GM21360 (cell line): ENCODE results near the gene LILRB4.
"Not testable (repeated sequence)": the region's sequence is repeated elsewhere in the genome, so short reads cannot be mapped to it uniquely, and the experiment has no call there.

ENCODE experiments used
- ATAC-seq: cut with Tn5 transposase; IDR thresholded peaks from one replicate; pipeline ENCODE4 v1.9.1; 2021; ENCODE audit warnings: mild to moderate bottlenecking, moderate library complexity; ENCODE audit not compliant: unreplicated experiment

Gene LILRB4

GRCh38 chr19:54662730-54663129 is at the start of gene LILRB4:
Gene LILRB4 (plus strand): TSS chr19:54662985. CDS start chr19:54663034, 49 bp downstream.
- ATAC-seq: no peak

DNA sequence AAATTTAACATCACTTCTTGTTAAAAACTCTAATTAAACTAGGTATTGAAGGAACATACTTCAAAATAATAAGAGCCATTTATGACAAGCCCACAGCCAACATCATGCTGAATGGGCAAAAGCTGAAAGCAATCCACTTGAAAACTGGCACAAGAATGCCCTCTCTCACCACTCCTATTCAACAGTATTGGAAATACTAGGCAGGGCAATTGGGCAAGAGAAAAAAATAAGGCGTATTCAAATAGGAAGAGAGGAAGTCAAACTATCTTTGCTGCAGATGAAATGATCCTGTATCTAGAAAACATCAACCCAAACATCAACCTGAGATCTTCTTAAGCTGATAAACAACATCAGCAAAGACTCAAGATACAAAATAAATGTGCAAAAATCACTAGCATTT is 48.1 kb upstream of the LILRB4 start:
- ATAC-seq: no peak

DNA sequence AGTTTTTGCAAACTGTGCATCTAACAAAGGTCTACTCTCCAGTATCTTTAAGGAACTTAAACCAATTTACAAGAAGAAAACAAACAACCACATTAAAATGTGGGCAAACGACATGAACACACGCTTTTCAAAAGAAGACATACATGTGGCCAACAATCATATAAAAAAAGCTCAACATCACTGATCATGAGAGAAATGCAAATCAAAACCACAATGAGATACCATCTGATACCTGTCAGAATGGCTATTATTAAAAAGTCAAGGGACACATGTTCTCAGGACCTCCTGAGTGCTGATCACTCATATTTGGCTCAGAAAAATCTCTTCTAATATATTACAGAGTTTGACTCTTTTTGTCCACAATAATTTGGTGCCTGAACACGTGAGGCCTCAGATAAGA is 46.7 kb upstream of the LILRB4 start:
- ATAC-seq: no peak

GRCh38 chr19:54616821-54617560 is 45.8 kb upstream of the LILRB4 start:
- ATAC-seq: peak; percentile 69

- no peak for ATAC-seq
Measured at GRCh38 chr19:54620464-54620863, 42.3 kb upstream of the LILRB4 start.

DNA sequence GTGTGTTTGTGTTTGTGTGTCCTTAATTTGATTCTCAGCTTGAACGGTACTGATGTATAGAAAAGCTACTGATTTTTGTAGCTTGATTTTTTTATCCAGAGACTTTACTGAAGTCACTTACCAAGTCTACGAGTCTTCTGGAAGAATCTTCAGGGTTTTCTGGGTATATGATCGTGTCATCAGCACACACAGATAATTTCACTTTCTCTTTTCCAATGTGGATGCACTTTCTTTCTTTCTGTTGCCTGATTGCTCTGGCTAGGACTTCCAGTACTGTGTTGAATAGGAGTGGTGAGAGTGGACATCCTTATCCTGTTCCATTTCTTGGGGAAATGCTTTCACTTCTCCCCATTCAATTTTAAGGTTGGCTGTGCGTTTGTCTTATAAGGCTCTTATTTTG is 40.4 kb upstream of the LILRB4 start:
- no peak for ATAC-seq

- ATAC-seq: not testable (repeated sequence)
Measured at GRCh38 chr19:54624234-54624633, 38.6 kb upstream of the LILRB4 start.

- ATAC-seq: not testable (repeated sequence)
Measured at GRCh38 chr19:54624934-54625730, 37.7 kb upstream of the LILRB4 start.

DNA sequence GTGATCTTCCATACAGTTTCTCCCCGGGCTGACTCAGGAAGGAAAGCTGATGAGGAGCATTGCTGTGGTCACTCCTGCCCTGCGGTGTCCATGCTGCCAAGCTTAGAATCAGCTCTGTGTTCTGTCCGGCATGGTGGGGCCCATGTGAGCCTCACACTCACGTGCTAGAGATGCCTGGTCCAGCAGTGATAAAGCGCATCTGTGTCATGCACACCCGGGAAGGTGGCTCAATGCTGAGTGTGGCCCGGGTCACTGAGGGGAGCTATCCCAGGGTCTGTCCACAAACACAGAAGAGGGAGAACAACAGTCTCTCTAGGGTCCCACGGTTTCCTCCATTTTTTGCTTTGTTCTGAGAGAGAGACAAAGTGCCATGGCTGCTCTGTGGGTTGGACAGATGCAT is 36.0 kb upstream of the LILRB4 start:
- ATAC-seq: no peak

GRCh38 chr19:54627912-54628311 is 34.9 kb upstream of the LILRB4 start:
- not testable (repeated sequence) for ATAC-seq

DNA sequence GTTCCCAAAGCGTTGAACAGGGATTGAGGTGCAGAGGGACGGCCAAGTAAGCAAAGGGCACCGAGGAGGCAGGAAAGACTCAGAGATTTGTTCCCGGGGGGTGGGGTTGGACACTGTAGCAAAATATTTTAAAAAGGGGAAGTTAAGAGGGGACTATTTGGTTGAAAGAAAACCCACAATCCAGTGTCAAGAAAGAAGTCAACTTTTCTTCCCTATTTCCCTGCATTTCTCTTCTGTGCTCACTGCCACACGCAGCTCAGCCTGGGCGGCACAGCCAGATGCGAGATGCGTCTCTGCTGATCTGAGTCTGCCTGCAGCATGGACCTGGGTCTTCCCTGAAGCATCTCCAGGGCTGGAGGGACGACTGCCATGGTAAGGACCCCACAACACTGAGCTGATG is 32.5 kb upstream of the LILRB4 start, which contains the start of gene LILRB1:
TSS of gene LILRB1 (plus strand) at position 223 of the 400 bp plus-strand sequence. CDS start 590 bp downstream, outside the sequence.
- ATAC-seq: not testable (repeated sequence)

- no peak for ATAC-seq
Measured at GRCh38 chr19:54630782-54631181, 32.0 kb upstream of the LILRB4 start.

- not testable (repeated sequence) for ATAC-seq
Measured at GRCh38 chr19:54631489-54632337, 31.1 kb upstream of the LILRB4 start.

DNA sequence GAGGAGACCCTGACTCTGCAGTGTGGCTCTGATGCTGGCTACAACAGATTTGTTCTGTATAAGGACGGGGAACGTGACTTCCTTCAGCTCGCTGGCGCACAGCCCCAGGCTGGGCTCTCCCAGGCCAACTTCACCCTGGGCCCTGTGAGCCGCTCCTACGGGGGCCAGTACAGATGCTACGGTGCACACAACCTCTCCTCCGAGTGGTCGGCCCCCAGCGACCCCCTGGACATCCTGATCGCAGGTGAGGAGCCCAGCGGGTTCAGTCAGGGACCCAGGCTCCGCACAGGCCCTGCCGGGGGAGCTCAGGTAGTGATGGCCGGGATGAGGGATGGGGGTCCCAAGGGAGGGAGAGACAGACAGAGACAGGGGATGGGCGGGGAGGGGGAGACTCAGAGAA is 30.3 kb upstream of the LILRB4 start:
- ATAC-seq: not testable (repeated sequence)

DNA sequence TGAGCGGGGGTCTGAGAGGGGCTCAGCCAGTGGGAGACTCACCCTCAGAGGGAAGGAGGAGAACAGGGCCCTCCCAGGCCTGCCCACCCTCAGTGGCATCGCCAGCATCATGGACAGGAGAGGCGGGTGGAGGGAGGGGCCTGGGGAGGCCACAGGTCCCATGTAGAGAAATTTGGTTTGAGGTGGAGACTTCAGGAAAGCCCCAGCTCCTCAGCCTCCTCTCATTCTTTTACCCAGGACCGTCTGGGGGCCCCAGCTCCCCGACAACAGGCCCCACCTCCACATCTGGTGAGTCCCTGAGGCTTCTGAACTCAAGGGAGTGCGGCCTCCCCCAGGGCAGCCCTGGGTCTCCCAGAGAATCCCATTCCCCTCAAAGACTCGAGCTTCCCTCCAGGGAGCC is 29.4 kb upstream of the LILRB4 start:
- ATAC-seq: no peak

- not testable (repeated sequence) for ATAC-seq
Measured at GRCh38 chr19:54636081-54636480, 26.7 kb upstream of the LILRB4 start.

GRCh38 chr19:54638683-54639082 is 24.1 kb upstream of the LILRB4 start:
- no peak for ATAC-seq

GRCh38 chr19:54642953-54643352 is 19.8 kb upstream of the LILRB4 start:
- not testable (repeated sequence) for ATAC-seq

GRCh38 chr19:54643583-54643982 is 19.2 kb upstream of the LILRB4 start:
- ATAC-seq: not testable (repeated sequence)

GRCh38 chr19:54644056-54644455 is 18.7 kb upstream of the LILRB4 start:
- ATAC-seq: no peak

DNA sequence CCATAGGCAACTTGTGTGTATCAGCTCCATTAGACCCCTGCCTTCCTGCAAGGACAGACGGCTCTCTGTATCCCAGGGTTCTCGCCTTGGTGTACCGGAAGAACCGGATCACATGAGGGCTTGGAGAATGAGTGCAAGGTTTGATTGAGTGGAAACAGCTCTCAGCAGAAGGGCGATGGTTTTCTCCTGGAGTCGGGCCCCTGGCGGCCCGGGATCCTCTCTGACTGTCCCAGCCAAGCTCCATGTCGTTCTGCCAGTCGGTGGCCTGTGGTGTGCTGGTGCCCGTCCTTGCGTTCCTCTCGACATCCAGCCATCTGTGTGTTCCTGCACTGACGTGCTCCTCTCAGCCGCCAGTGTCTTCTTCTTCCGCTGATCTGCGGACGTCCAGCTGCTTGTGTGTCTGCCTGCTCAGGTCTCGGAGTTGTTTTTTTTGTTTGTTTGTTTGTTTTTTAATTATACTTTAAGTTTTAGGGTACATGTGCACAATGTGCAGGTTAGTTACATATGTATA is 16.4 kb upstream of the LILRB4 start:
- ATAC-seq: no peak
